HG03469 (cell line): ENCODE data around the gene ADAMTSL1.

Source experiments
- ATAC-seq: cut with Tn5 transposase; IDR thresholded peaks from one replicate; pipeline ENCODE4 v1.9.1; 2021; ENCODE audit warnings: mild to moderate bottlenecking, moderate library complexity, moderate number of reproducible peaks; ENCODE audit not compliant: unreplicated experiment

ADAMTSL1 gene

DNA sequence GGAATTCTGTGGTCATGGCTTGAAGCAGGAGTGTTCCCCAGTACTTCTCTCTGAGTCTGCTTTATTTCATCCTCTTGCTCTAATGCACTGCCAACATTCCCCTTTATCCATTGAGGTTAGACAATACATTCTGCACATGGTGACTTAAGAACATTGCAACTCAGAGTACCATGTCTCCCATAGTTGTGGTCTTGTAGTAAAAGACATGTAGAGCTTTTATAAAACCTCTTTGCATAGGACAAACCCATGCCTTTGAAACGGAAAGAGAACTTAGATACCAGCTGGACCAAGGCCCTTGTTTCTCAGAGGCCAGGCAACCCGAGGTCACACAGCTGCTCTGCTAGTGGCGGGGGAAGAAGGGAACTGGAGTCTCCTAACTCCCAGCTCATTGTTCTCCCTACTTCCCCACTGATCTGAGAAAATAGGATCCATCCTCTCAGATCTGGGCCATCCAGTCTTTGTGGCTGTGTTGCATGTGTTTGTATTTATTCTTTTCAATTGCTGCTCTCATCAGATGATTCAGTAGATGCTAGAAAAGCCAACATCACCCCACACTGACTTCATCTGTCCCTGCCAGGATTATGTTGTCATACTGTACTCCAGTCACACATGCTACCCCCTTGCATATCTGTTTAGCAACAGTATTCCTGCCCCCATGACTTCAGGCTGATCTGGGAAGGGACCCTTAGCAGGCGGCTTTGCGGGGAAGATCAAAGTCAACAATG lies 322.2 kb downstream of the ADAMTSL1 start:
- no peak for ATAC-seq

DNA sequence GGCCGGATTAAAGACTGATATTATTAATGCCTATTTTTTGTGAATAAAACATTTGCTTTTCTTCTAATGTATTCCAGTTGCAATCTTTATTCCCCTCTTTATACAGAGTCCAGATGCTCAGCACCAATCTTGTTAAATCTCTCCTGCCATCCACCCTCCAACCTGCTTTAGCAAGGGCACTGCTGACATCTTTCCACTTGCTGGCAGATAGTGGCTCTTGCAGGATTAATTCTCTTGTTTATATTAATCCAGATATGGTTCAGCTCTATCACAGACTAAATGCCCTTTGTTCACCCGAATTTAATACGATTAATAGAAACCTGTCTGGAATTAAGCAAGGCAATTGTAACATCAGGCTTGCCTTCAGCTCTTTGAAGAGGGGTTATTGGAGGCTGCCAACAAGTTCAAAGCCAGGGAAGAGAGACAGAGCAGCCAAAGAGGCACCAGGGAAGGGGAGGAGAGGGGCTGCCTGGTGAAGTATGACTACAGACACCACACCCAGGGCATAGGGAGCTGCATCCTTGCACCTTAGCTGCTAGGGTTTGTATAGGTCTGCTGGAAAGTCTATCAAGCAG lies 322.8 kb downstream of the ADAMTSL1 start:
- no peak for ATAC-seq

DNA sequence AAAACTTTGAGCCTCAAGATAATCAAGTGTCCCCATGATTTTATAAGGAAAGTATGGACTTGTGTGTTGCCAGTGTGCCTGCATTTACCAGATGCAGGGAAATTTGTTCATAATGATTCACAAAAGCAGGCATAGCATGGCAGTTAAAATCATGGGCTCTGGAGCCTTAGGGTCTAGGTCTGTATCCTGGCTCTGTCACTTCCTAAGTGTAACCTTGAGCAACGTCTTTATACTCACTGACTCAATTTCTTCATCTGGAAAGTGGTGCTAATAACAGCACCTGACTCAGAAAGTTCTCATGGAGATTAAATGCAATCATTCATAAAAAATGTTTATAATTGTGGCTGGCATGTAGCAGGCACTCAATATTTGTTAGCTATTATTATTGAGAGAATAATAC lies 324.2 kb downstream of the ADAMTSL1 start:
- ATAC-seq, result no peak

GRCh38 chr9:18798508-18799290 lies 324.7 kb downstream of the ADAMTSL1 start:
- ATAC-seq, result no peak

- no peak for ATAC-seq
Measured at GRCh38 chr9:18799428-18799827, 325.5 kb downstream of the ADAMTSL1 start.

- ATAC-seq, result no peak
Measured at GRCh38 chr9:18800579-18800978, 326.6 kb downstream of the ADAMTSL1 start.

DNA sequence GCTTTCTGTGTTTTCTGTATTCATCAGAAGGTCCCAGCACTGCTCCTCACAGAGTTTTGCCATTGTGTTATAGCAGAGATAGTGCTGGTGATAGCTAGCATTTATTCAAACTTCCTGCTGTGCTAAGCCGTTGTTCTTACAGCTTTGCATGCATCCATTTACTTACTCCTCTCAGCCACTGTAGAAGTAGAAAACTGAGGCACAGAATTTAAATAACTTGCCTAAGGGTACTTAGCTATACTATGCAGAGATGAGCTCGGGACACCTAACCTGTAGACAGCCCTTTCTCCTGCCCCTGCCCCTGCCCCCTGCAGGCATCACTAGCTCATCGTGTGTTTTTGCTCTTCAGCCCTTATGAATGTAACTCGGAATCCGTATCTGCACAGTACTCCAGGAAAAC lies 331.4 kb downstream of the ADAMTSL1 start:
- no peak for ATAC-seq

GRCh38 chr9:18806232-18807080 lies 332.5 kb downstream of the ADAMTSL1 start:
- no peak for ATAC-seq

GRCh38 chr9:18810581-18810980 lies 336.6 kb downstream of the ADAMTSL1 start:
- no peak for ATAC-seq

GRCh38 chr9:18811171-18811570 lies 337.2 kb downstream of the ADAMTSL1 start:
- no peak for ATAC-seq

GRCh38 chr9:18819418-18819817 lies 345.5 kb downstream of the ADAMTSL1 start:
- no peak for ATAC-seq

- no peak for ATAC-seq
Measured at GRCh38 chr9:18820566-18821095, 346.7 kb downstream of the ADAMTSL1 start.

DNA sequence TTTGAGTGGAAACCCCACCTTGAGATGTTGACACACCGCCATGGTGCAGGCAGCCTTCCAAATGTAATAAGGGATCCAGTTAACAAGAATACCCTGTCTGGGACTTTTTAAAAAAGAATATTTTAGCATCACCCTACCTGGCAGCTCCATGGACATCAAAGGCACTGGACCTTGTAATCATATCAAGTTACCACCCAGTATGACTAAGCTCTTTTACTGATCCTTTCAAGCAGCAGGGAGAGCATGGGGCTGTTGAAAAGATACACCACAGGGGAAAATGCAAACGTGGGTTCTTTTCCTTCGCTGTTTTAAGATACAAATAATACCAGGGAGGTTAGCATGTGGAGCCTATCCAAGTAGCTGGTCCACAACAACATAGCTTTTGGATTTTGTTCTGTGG lies 347.8 kb downstream of the ADAMTSL1 start:
- ATAC-seq, result no peak

- ATAC-seq, result no peak
Measured at GRCh38 chr9:18822850-18823249, 348.9 kb downstream of the ADAMTSL1 start.

- ATAC-seq, result no peak
Measured at GRCh38 chr9:18824095-18824666, 350.2 kb downstream of the ADAMTSL1 start.

DNA sequence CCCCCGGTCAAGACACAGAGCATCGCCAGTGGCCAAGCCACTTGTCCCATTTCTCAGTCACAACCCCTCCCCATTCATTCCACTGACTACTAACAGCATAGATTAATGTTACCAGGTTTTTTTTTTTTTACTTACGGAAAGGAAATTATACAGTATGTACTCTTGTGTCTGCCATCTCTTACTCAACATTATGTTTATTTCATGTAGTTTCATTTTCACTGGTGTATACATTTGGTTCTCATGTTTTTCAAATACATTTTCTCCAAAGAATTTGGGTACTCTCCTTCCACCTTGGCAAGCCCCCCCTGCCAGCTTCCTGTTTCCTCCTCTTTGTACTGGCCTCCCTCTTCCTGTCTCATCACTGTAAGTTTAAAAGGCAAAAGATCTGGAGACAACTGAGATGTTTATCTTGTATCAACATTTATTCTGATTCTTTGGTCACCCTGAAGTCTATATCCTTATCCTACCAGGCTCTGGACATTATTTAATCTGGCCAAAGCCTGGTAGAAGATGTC lies 351.8 kb downstream of the ADAMTSL1 start:
- ATAC-seq, result no peak

DNA sequence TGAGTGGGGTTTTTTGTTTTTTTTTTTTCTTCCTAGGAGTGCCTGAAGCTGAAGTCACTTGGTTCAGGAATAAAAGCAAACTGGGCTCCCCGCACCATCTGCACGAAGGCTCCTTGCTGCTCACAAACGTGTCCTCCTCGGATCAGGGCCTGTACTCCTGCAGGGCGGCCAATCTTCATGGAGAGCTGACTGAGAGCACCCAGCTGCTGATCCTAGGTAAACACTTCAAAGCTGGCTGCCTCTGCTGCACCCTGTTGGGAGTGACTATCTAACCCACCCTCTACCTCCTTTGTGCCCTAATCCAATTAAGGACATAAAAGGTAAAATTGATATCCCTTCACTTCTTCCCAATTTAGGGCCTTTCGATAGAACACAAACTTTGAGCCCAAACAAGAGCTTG lies 352.3 kb downstream of the ADAMTSL1 start:
- no peak for ATAC-seq

DNA sequence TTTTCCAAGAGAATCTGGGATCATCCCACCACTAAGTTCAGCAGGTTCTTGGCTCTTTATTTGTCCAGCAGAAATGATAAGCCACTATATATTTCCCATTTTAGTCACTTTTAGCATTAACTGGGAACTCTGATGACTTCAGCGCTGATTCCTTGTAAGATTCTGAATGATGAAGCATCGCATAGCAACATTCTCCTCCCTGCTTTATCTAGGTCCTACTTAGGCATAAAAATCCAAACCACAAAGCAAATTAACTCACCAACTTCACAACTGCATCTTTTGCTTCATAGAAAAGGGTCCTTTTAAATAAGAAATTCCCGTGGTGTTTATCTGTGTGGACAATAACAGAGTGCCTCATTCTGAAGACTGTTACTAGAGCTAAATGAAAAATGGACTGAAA lies 355.1 kb downstream of the ADAMTSL1 start:
- ATAC-seq, result no peak

- ATAC-seq, result no peak
Measured at GRCh38 chr9:18829873-18830272, 355.9 kb downstream of the ADAMTSL1 start.

DNA sequence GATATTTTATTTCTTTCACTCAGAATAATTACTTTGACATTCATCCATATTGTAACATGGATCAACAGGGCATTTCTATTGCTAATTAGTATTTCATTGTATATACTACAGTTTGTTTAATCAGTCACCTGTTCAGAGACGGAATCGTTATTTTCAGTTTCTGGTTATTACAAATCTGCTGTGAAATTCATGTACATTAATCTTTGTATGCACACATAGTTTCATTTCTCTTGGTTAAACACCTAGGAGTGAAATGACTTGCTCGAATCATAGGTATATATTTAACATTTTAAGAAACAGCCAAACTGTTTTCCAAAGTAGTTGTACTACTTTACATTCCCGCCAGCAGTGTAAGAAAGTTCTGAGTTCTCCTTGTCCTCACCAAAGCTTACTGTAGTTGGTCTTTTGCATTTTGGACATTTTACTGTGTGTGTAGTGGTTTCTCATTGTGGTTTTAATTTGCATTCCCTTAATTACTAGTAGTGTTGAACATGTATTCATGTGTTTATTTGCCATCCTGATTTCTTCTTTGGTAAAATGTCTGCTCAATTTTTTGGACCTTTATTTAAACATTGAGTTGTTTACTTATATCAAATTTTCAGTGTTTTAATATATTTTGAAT lies 360.9 kb downstream of the ADAMTSL1 start:
- ATAC-seq, result peak; percentile 92
